Stimulated activated CD8-positive, alpha-beta memory T cell treated with anti-CD3 and anti-CD28 coated beads, Interleukin-7, amount 100 ng/mL, for 24 hours (primary cell): ENCODE data around the gene HOXB4.
"Not testable (repeated sequence)": the region's sequence is repeated elsewhere in the genome, so short reads cannot be mapped to it uniquely, and the experiment has no call there.

ENCODE experiments used
- DNase-seq: peaks from one replicate; pipeline ENCODE4 v3.0.0-alpha.2; 2020; ENCODE audit warnings: low read depth

The HOXB4 gene

GRCh38 chr17:48546924-48547807, 31.0 kb downstream of the HOXB4 start:
- no peak for DNase-seq

GRCh38 chr17:48546137-48546923, 31.8 kb downstream of the HOXB4 start:
- no peak for DNase-seq

- DNase-seq = no peak
These were observed 32.6 kb downstream of the HOXB4 start for GRCh38 chr17:48545539-48545938.

GRCh38 chr17:48545022-48545375, 33.2 kb downstream of the HOXB4 start, which contains the start of gene HOXB2:
Gene HOXB2 (minus strand): TSS chr17:48545109. CDS start chr17:48544911, 198 bp downstream.
- DNase-seq = no peak

- no peak for DNase-seq
These were observed 33.7 kb downstream of the HOXB4 start for GRCh38 chr17:48544349-48545021.

- DNase-seq = no peak
These were observed 34.2 kb downstream of the HOXB4 start for GRCh38 chr17:48543854-48544348.

- no peak for DNase-seq
These were observed 34.9 kb downstream of the HOXB4 start for GRCh38 chr17:48543107-48543853.

GRCh38 chr17:48542698-48543106, 35.4 kb downstream of the HOXB4 start:
- DNase-seq = no peak

GRCh38 chr17:48542114-48542656, 36.0 kb downstream of the HOXB4 start:
- DNase-seq = no peak

GRCh38 chr17:48541577-48542113, 36.5 kb downstream of the HOXB4 start:
- no peak for DNase-seq

- no peak for DNase-seq
These were observed 37.0 kb downstream of the HOXB4 start for GRCh38 chr17:48541036-48541576.

- DNase-seq = no peak
These were observed 37.9 kb downstream of the HOXB4 start for GRCh38 chr17:48540213-48540612.

GRCh38 chr17:48539177-48539576, 39.0 kb downstream of the HOXB4 start:
- DNase-seq = no peak

- DNase-seq = no peak
These were observed 40.8 kb downstream of the HOXB4 start for GRCh38 chr17:48537316-48537715.

GRCh38 chr17:48535793-48536559, 42.2 kb downstream of the HOXB4 start:
- DNase-seq = not testable (repeated sequence)

GRCh38 chr17:48532261-48532660, 45.9 kb downstream of the HOXB4 start:
- no peak for DNase-seq

GRCh38 chr17:48530887-48531272, 47.3 kb downstream of the HOXB4 start, which contains the start of gene HOXB1:
Gene HOXB1 (minus strand): TSS chr17:48531011. CDS start chr17:48530904, 107 bp downstream.
- DNase-seq = no peak

GRCh38 chr17:48530208-48530886, 47.8 kb downstream of the HOXB4 start:
- no peak for DNase-seq

- DNase-seq = no peak
These were observed 48.5 kb downstream of the HOXB4 start for GRCh38 chr17:48529683-48530009.
